ENCODE measurements around the gene PDK2.

The PDK2 gene

GRCh38 chr17:50152736-50153135 lies 57.6 kb downstream of the PDK2 start:
- DNase-seq = peak; percentile 28

DNA sequence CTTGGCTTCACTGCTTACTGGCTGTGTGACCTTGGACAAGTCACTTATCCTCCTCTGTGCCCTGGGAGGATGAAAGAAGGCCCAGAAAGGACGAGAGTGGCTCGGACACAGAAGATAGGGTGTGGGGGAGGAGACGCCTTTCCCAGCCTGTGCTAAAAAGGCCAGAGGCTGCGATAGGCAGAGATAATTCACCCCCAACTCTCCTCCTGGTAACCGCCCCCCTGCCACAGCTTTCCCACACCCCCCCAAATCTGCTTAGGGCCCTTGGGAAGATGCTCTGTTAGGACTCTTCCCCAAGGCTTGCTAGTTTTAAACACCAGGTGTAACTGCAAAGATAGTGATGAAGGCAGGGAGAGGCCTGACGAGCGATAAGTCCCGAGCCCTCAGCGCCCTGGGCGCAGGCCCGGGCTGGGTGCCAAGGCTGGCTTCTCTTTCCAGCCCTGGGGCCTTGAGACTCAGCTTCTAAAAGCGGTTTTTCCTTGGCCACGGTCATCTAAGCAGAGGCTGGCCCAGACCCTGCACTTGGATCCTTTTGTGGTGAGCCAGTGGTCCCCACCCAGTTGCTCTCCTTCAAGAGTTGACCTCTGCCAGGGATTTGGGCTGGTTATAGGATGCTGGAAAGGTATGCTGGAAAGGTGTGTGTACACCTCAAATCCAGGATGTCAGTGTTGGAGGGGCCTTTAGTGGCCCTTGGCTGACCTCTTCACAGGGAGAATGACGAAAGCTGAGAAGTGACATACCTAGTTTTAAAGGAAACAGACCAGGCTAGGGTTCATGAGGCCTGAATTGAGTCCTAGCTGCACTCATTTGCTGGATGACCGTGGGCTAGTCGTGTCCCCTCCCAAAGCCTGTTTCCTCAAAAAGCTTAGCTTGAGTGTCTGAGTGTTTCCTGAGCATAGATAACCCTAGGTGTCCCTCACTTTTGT lies 58.8 kb downstream of the PDK2 start:
- peak; percentile 74 for DNase-seq

DNA sequence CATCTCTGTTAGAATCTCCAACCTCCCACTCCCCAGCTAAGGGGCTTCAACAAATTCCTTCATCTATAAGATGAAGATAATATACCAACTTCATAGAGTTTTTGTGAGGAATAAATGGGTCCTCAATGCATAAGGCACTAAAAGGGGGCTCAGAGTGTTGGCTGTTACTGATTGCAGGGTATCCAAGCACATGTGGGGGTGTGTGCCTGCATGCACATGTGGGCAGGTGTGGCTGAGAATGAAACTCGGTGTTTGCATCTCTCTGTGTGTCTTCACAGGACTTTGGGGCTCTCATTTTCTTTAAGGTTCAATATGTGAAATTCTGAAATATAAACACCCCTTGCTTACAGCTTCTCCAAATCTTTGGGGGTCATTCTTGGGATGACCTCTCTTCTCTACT lies 59.5 kb downstream of the PDK2 start:
- no peak for DNase-seq

- DNase-seq = peak; percentile 79
Measured at GRCh38 chr17:50155115-50155819, 60.1 kb downstream of the PDK2 start.

DNA sequence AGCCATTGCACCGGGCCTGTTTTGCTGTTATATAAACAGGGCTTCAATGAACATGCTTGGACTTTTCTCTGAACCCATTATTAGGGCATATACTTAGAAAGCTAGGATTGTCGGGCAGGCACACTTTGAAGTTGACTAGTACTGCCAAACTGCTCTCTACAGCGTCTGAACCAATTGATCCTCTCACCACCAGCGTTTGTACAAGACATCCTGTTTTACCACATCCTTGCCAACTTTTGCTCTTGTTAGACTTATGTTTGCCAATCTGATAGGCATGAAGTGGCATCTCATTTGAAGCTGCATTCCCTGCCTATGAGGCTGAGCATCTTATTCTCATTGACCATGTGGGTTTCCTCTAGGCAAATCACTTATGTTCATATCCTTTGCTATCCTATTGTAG lies 62.7 kb downstream of the PDK2 start:
- DNase-seq = peak; percentile 10

DNA sequence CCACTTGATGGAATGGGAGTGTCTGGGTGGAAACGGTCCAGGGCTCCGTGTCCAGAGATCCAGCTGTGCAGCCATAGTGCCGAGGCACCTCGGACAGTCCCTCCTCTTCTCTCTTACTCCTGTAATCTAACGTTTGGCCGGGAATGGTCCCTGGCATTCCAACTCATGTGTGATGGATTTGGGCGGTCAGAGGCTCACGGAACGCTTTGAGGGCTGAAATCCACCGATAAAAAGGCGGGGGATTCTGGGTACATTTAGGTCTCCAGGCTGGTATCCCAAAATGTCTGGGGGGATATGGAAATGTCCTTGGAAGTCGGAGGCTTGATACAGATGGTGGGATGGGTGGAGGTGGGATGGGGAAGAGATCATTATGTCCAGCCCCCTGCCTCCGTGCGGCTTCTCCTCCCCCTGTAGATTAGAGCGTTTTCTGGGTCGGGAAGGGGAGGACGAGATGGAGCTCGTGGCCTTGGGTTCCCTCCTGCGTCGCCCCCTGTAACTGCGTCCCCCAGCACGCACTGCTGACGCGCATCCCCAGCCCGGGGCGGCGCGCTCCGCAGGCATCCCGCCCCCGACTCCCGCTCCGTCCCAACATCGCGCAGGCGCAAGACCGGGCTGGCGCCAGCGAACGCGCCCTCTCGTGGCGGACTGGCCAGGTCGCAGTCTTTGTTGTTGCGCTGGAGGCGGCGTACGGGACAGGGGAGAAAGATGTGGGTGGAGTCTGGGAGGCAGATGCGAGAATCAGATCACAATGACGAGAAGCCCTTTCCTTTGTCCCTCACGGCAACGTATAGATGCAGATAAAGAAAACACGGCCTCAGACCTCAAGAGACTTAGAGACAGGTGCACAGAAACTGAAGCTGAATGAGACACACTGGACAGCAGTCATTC lies 66.1 kb downstream of the PDK2 start:
- peak; percentile 96 for DNase-seq

Data from left hindlimb (tissue), 1 donor.